Lung microvascular endothelial cell (primary cell): ENCODE results near the gene MAFG. TPM values are rescaled to one million over a fixed set of nuclear protein-coding genes. Genes with fewer than 3 reads are reported as not detected.
"Not testable (repeated sequence)": the region's sequence is repeated elsewhere in the genome, so short reads cannot be mapped to it uniquely, and the experiment has no call there.

Experiments used
- DNase-seq, 2 donors: peaks; one replicate each; pipeline versions ENCODE4 v3.0.0 to v3.0.0-alpha.2; 2010; ENCODE audit warnings: low read depth in 2 of 2
- total RNA-seq: library from RNA; depleted of rRNA; stranded (reverse); fragments of >200 nt; gene quantifications from 2 replicates; pipeline ENCODE4 v1.2.1, GENCODE V29; 2014

MAFG gene
- total RNA-seq, 1 donor from 2014 or later, result 17.1 TPM

- DNase-seq, result no peak
Measured at GRCh38 chr17:81958633-81959342, 31.3 kb upstream of the MAFG start.

GRCh38 chr17:81957691-81958432 lies 30.3 kb upstream of the MAFG start:
- DNase-seq, result no peak

- DNase-seq, result no peak
Measured at GRCh38 chr17:81956607-81957589, 29.4 kb upstream of the MAFG start.

GRCh38 chr17:81955756-81956544 lies 28.4 kb upstream of the MAFG start:
- no peak for DNase-seq

- no peak for DNase-seq
Measured at GRCh38 chr17:81955058-81955681, 27.6 kb upstream of the MAFG start.

GRCh38 chr17:81954131-81955057 lies 26.9 kb upstream of the MAFG start:
- no peak for DNase-seq

- not testable (repeated sequence) for DNase-seq
Measured at GRCh38 chr17:81953443-81953842, 25.9 kb upstream of the MAFG start.

- no peak for DNase-seq
Measured at GRCh38 chr17:81952792-81953228, 25.3 kb upstream of the MAFG start.

- no peak for DNase-seq
Measured at GRCh38 chr17:81951785-81952684, 24.5 kb upstream of the MAFG start.

GRCh38 chr17:81950501-81950900 lies 23.0 kb upstream of the MAFG start:
- no peak for DNase-seq

GRCh38 chr17:81948635-81949378 lies 21.3 kb upstream of the MAFG start:
- no peak for DNase-seq

GRCh38 chr17:81947189-81947588 lies 19.7 kb upstream of the MAFG start, which contains the start of gene MYADML2:
Gene MYADML2 (minus strand): TSS chr17:81947233. CDS start chr17:81941741, 5,492 bp downstream.
- no peak for DNase-seq

GRCh38 chr17:81944858-81945257 lies 17.3 kb upstream of the MAFG start:
- DNase-seq, result no peak

- DNase-seq, result no peak
Measured at GRCh38 chr17:81942167-81942553, 14.6 kb upstream of the MAFG start.

- no peak for DNase-seq
Measured at GRCh38 chr17:81941484-81942166, 14.1 kb upstream of the MAFG start.

- no peak for DNase-seq
Measured at GRCh38 chr17:81940538-81941483, 13.3 kb upstream of the MAFG start.
